Measurements from ENCODE around the gene CSRNP3.

The CSRNP3 gene

GRCh38 chr2:165499131-165499530, 29.6 kb downstream of the CSRNP3 start:
- TF ChIP-seq CTCF (conservative IDR thresholded peaks at IDR 0.05; ENCODE audit: low read depth), result no peak
- DNase-seq (ENCODE audit: low spot score), result no peak
- no peak overlapping the region for H3K27ac ChIP-seq
- ChIA-PET POLR2A (ENCODE audit: low non-redundant PET) (no interaction called here), CTCF (no interaction called here)

- ChIA-PET CTCF (interaction anchor here (0.7 kb wide), 1 partner anchor 22 kb away, joined by 6 read pairs; no protein-coding TSS in a partner anchor), POLR2A (ENCODE audit: low non-redundant PET) (no interaction called here)
- no peak overlapping the region for H3K27ac ChIP-seq
- TF ChIP-seq CTCF (conservative IDR thresholded peaks at IDR 0.05; ENCODE audit: low read depth), result no peak
- DNase-seq (ENCODE audit: low spot score), result no peak
These were observed 30.5 kb downstream of the CSRNP3 start for GRCh38 chr2:165500001-165500400.

- TF ChIP-seq CTCF (conservative IDR thresholded peaks at IDR 0.05; ENCODE audit: low read depth), result no peak
- ChIA-PET POLR2A (ENCODE audit: low non-redundant PET) (interaction anchor here (0.7 kb wide), 1 partner anchor 8 kb away, joined by 3 read pairs; no protein-coding TSS in a partner anchor), CTCF (no interaction called here)
- DNase-seq (ENCODE audit: low spot score), result no peak
- H3K27ac ChIP-seq, result no peak overlapping the region
These were observed 31.3 kb downstream of the CSRNP3 start for GRCh38 chr2:165500816-165501215.

GRCh38 chr2:165505514-165505913, 36.0 kb downstream of the CSRNP3 start:
- no peak overlapping the region for H3K27ac ChIP-seq
- no peak for TF ChIP-seq CTCF (conservative IDR thresholded peaks at IDR 0.05; ENCODE audit: low read depth)
- DNase-seq (ENCODE audit: low spot score), result no peak
- POLR2A ChIA-PET (ENCODE audit: low non-redundant PET), result no interaction called here
- CTCF ChIA-PET, result no interaction called here

- ChIA-PET POLR2A (ENCODE audit: low non-redundant PET) (interaction anchor here (0.5 kb wide), 1 partner anchor 8 kb away, joined by 3 read pairs; no protein-coding TSS in a partner anchor), CTCF (interaction anchor here (0.7 kb wide), 1 partner anchor 116 kb away, joined by 3 read pairs; no protein-coding TSS in a partner anchor)
- H3K27ac ChIP-seq, result no peak overlapping the region
- TF ChIP-seq CTCF (conservative IDR thresholded peaks at IDR 0.05; ENCODE audit: low read depth), result no peak
- DNase-seq (ENCODE audit: low spot score), result no peak
These were observed 39.4 kb downstream of the CSRNP3 start for GRCh38 chr2:165508927-165509326.

GRCh38 chr2:165513479-165513878, 44.0 kb downstream of the CSRNP3 start:
- ChIA-PET CTCF (no interaction called here), POLR2A (ENCODE audit: low non-redundant PET) (no interaction called here)
- no peak overlapping the region for H3K27ac ChIP-seq
- no peak for TF ChIP-seq CTCF (conservative IDR thresholded peaks at IDR 0.05; ENCODE audit: low read depth)
- DNase-seq (ENCODE audit: low spot score), result no peak

- H3K27ac ChIP-seq, result no peak overlapping the region
- ChIA-PET POLR2A (ENCODE audit: low non-redundant PET) (no interaction called here), CTCF (no interaction called here)
- DNase-seq (ENCODE audit: low spot score), result no peak
- TF ChIP-seq CTCF (conservative IDR thresholded peaks at IDR 0.05; ENCODE audit: low read depth), result no peak
These were observed 49.1 kb downstream of the CSRNP3 start for GRCh38 chr2:165518611-165519010.

Measured in RWPE1 (cell line).